DND-41 (cell line): ENCODE measurements around the gene MSMB.

Experiments used
- EZH2 ChIP-seq: IDR thresholded peaks from 3 replicates; pipeline ENCODE4 v1.6.1; 2012; ENCODE audit warnings: borderline replicate concordance, low read depth, mild to moderate bottlenecking, moderate library complexity, low read length, inconsistent platforms; ENCODE audit not compliant: severe bottlenecking
- TF ChIP-seq, protein P1 (sequence below): IDR thresholded peaks from 2 replicates; pipeline ENCODE4 v1.5.1; 2012; ENCODE audit warnings: borderline replicate concordance, low read length, moderate library complexity, mild to moderate bottlenecking; ENCODE audit not compliant: poor library complexity, severe bottlenecking; ENCODE audit errors: extremely low read depth

DNA sequence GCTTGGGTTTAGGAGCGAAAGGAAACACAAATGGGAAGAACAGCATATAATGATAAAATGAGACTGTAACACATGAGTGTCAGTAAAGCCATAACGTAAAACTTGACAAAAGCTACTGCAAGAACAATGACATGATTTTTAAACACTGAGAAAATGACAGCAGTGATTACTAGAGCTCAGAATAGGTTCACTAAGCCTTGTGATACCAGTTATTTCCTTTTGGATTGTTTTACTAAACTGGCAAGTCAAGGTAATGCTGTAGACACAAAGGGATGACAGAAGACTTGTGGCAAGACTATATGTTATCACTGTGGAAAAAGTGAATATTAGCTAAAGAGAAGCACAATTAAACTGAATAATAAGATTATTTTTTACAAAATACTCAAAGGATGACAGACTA, 28.3 kb downstream of the MSMB start:
- TF ChIP-seq, protein P1, sequence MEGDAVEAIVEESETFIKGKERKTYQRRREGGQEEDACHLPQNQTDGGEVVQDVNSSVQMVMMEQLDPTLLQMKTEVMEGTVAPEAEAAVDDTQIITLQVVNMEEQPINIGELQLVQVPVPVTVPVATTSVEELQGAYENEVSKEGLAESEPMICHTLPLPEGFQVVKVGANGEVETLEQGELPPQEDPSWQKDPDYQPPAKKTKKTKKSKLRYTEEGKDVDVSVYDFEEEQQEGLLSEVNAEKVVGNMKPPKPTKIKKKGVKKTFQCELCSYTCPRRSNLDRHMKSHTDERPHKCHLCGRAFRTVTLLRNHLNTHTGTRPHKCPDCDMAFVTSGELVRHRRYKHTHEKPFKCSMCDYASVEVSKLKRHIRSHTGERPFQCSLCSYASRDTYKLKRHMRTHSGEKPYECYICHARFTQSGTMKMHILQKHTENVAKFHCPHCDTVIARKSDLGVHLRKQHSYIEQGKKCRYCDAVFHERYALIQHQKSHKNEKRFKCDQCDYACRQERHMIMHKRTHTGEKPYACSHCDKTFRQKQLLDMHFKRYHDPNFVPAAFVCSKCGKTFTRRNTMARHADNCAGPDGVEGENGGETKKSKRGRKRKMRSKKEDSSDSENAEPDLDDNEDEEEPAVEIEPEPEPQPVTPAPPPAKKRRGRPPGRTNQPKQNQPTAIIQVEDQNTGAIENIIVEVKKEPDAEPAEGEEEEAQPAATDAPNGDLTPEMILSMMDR = no peak
- TF ChIP-seq EZH2 = no peak
